ENCODE data around the gene ATG3. TPM values are rescaled to one million over a fixed set of nuclear protein-coding genes. Genes with fewer than 3 reads are reported as not detected.

ATG3 gene
- total RNA-seq (2014; rRNA removed; shearing (Covaris generic)), result 99.6 and 109 TPM in 2 replicates

GRCh38 chr3:112561734-112562529 is at the start of gene ATG3, which contains the start of gene SLC35A5:
ATG3 (minus strand) TSS chr3:112561962; CDS start chr3:112561528, 434 bp downstream.
SLC35A5 (plus strand) TSS chr3:112562045; CDS start chr3:112563404, 1,359 bp downstream.

GRCh38 chr3:112498914-112499711 is 62.6 kb downstream of the ATG3 start, which contains the start of gene BTLA:
BTLA (minus strand) TSS chr3:112499472; CDS start chr3:112499358, 114 bp downstream.

Other genes with a start within 250 kb of the ATG3 start
- 0.82 and 0.91 TPM in 2 replicates for gene CD200, start 228.8 kb downstream of the ATG3 start, total RNA-seq (2014; rRNA removed; shearing (Covaris generic))
- gene BTLA, start 62.5 kb downstream of the ATG3 start, total RNA-seq (2014; rRNA removed; shearing (Covaris generic)), result not detected in 2 replicates
- gene SLC35A5, start 83 bp upstream of the ATG3 start, total RNA-seq (2014; rRNA removed; shearing (Covaris generic)), result 12.9 and 16.0 TPM in 2 replicates
- gene CCDC80, start 79.2 kb upstream of the ATG3 start, total RNA-seq (2014; rRNA removed; shearing (Covaris generic)), result 3.7 and 6.2 TPM in 2 replicates